ENCODE results near the gene DHPS. TPM values are rescaled to one million over a fixed set of nuclear protein-coding genes. Genes with fewer than 3 reads are reported as not detected.
A peak's percentile ranks its signal among the peaks of the same experiment; 100 is the strongest.
"Not testable (repeated sequence)": the region's sequence is repeated elsewhere in the genome, so short reads cannot be mapped to it uniquely, and the experiment has no call there.

DHPS gene
- total RNA-seq, 2 experiments from 2014 or later: 106 to 111 TPM

DNA sequence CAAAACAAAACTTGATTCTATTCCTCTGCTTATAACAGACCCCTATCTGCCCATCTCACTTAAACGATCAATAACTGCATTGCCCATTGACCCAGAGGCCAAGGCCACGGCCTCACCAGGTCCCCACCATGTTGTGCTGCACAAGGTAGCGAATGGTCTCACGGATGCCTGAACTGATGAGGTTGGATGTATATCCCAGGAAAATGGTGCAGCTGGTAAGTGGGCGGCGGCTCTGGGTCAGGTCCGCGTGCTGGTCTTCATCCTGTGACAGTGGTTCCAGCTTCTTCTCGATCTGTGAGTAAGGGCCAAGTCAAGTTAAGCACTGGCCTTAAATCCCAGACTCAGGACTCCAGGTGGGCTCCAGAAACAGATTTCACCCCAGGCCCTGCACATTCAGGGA is 1.6 kb downstream of the DHPS start:
- Mint-ChIP-seq H3K27ac (no peak overlapping the region), H3K36me3 (peaks cover 33% of the 10 kb centered on the region), H3K27me3 (no peaks in the 10 kb centered on the region), H3K9me3 (ENCODE audit: low read depth) (no peaks in the 10 kb centered on the region), H3K4me1 (peaks cover 27% of the 10 kb centered on the region), H3K4me3 (peak overlapping the region; percentile 93)
- CTCF ChIA-PET: interaction anchor here (1.3 to 4.5 kb wide), 4 partner anchors 8 to 115 kb away, joined by 3 to 28 read pairs (median 8); partner anchors contain the start of genes MAN2B1 and WDR83
- ATAC-seq: no peak
- no peak for DNase-seq

DNA sequence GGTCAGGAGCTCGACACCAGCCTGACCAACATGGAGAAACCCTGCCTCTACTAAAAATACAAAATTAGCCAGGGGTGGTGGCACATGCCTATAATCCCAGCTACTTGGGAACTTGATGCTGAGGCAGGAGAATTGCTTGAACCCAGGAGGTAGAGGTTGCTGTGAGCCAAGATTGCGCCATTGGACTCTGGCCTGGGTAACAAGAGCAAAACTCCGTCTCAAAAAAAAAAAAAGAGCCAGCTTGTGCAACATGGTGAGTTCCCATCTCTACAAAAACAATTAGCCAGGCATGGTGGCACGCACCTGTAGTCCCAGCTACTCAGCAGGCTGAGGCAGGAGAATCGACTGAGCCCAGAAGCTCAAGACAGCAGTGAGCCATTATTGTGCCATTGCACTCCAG is 3.6 kb downstream of the DHPS start:
- peaks cover 45% of the 10 kb centered on the region for H3K36me3 Mint-ChIP-seq

GRCh38 chr19:12676928-12677327 is 4.8 kb downstream of the DHPS start:
- no peak for ATAC-seq
- CTCF ChIA-PET: interaction anchor here (0.6 to 7.0 kb wide), 13 partner anchors 9 to 171 kb away, joined by 3 to 57 read pairs (median 4); partner anchors contain the start of genes MAN2B1, TRIR and WDR83
- no peak for DNase-seq
- Mint-ChIP-seq H3K9me3 (ENCODE audit: low read depth) (no peaks in the 10 kb centered on the region), H3K4me1 (peaks cover 28% of the 10 kb centered on the region), H3K36me3 (peaks cover 47% of the 10 kb centered on the region), H3K27ac (no peak overlapping the region), H3K27me3 (no peaks in the 10 kb centered on the region), H3K4me3 (no peak overlapping the region)

More for the DNA sequence above, 3.6 kb downstream of the DHPS start:
- not testable (repeated sequence) for H3K4me3 Mint-ChIP-seq; H3K9me3 Mint-ChIP-seq (ENCODE audit: low read depth); ATAC-seq; DNase-seq; H3K27ac Mint-ChIP-seq; H3K27me3 Mint-ChIP-seq
- H3K4me1 Mint-ChIP-seq: peaks cover 27% of the 10 kb centered on the region
- CTCF ChIA-PET: interaction anchor here (0.6 to 7.0 kb wide), 8 partner anchors 10 to 203 kb away, joined by 3 to 57 read pairs (median 3); partner anchors contain the start of genes FBXW9, MAN2B1 and WDR83

DNA sequence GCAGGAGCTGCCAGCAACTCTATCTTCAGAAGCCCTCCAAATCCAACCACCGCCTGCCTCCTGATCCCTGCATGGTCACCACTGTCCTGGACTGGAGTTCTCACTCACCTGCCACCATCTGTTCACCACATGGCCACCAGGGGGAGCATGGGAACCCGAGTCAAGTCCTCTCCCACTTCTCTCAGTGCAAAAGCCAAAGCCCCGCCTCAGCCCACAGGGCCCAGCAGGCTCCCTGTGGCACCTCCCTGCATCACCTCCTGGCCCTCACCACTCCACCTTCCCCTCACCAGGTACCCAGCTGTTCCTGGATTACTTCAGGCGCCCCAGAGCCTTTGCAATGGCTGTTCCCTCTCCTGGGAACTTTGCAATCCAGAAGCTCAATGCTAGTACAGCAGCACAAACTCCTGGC is 5.3 kb downstream of the DHPS start:
- peak; percentile 91 for DNase-seq
- Mint-ChIP-seq H3K27ac (peak overlapping the region; percentile 34), H3K36me3 (peaks cover 48% of the 10 kb centered on the region), H3K27me3 (no peaks in the 10 kb centered on the region), H3K4me1 (peaks cover 29% of the 10 kb centered on the region), H3K9me3 (ENCODE audit: low read depth) (no peaks in the 10 kb centered on the region), H3K4me3 (no peak overlapping the region)
- ATAC-seq: peak; percentile 43
- CTCF ChIA-PET: interaction anchor here (0.6 to 7.0 kb wide), 14 partner anchors 9 to 172 kb away, joined by 3 to 57 read pairs (median 4); partner anchors contain the start of genes MAN2B1, TRIR and WDR83

- Mint-ChIP-seq H3K9me3 (ENCODE audit: low read depth) (no peaks in the 10 kb centered on the region), H3K4me3 (no peak overlapping the region), H3K27ac (no peak overlapping the region), H3K27me3 (no peaks in the 10 kb centered on the region), H3K36me3 (peaks cover 45% of the 10 kb centered on the region), H3K4me1 (peaks cover 26% of the 10 kb centered on the region)
- ATAC-seq (no peak), DNase-seq (no peak)
- CTCF ChIA-PET: interaction anchor here (0.7 to 7.0 kb wide), 11 partner anchors 8 to 172 kb away, joined by 3 to 57 read pairs (median 5); partner anchors contain the start of genes MAN2B1, TRIR and WDR83
These were observed 5.7 kb downstream of the DHPS start for GRCh38 chr19:12675940-12676339.

- ATAC-seq: no peak
- Mint-ChIP-seq H3K36me3 (peaks cover 44% of the 10 kb centered on the region), H3K9me3 (ENCODE audit: low read depth) (no peaks in the 10 kb centered on the region), H3K27ac (no peak overlapping the region), H3K4me3 (no peak overlapping the region), H3K27me3 (no peaks in the 10 kb centered on the region), H3K4me1 (peaks cover 30% of the 10 kb centered on the region)
- DNase-seq: no peak
- CTCF ChIA-PET: interaction anchor here (2.1 to 7.0 kb wide), 2 partner anchors 82 to 111 kb away, joined by 6 to 57 read pairs; no protein-coding TSS in a partner anchor
These were observed 6.3 kb downstream of the DHPS start for GRCh38 chr19:12675399-12675798.

DNA sequence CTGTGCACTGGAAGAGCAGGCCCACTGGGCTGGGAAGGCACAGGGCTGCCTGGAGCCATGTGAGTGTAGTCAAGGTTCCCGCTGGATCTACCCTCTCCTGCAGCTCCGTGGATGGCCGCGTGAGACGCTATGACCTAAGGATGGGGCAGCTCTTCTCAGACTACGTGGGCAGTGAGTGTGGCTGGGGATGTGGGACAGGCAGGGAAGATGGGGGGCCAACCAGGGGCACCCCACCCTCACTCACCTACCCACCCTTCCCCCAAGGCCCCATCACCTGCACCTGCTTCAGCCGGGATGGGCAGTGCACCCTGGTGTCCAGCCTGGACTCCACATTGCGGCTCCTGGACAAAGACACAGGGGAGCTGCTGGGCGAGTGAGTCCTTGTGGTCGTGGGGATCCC is 8.9 kb downstream of the DHPS start:
- CTCF ChIA-PET: interaction anchor here (0.9 to 7.0 kb wide), 19 partner anchors 7 to 175 kb away, joined by 3 to 57 read pairs (median 6); partner anchors contain the start of genes DHPS, FBXW9 and ZNF791
- Mint-ChIP-seq H3K27ac (no peak overlapping the region), H3K36me3 (peaks cover 28% of the 10 kb centered on the region), H3K27me3 (no peaks in the 10 kb centered on the region), H3K4me3 (no peak overlapping the region), H3K4me1 (peaks cover 40% of the 10 kb centered on the region), H3K9me3 (ENCODE audit: low read depth) (no peaks in the 10 kb centered on the region)
- ATAC-seq: no peak
- DNase-seq: no peak

DNA sequence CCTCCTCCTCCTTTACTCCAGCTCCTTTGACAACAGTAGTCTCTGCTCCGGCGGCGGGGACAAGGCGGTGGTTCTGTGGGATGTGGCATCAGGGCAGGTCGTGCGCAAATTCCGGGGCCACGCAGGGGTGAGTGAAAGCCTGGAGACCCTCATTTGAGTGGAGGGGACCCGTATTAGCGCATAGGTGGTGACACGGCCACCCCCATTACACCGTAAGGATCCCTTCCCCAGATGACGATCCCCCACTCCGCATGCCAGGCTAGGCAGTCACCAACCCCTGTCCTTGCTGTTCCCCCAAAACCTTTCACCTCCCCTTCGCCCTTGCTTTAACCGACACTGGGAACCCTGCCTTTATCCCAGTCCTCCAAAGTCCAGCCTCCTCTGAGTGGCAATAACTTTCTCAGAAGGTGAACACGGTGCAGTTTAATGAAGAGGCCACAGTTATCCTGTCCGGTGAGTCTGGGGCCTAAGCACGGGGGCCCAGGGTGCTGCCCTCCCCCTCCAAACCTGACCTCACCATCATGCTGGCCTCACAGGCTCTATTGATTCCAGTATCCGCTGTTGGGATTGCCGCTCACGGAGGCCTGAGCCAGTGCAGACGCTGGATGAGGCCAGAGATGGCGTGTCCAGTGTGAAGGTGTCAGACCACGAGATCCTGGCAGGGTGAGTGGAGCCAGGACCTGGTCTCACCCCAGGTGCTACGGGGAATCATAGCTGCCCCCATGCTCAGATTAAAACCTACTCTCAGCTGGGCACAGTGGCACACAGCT is 11.3 kb downstream of the DHPS start:
- Mint-ChIP-seq H3K27me3 (no peaks in the 10 kb centered on the region), H3K4me1 (peaks cover 43% of the 10 kb centered on the region), H3K4me3 (peak overlapping the region; percentile 88), H3K27ac (peak overlapping the region; percentile 100), H3K36me3 (peaks cover 15% of the 10 kb centered on the region), H3K9me3 (ENCODE audit: low read depth) (no peaks in the 10 kb centered on the region)
- ATAC-seq (no peak), DNase-seq (no peak)
- CTCF ChIA-PET: interaction anchor here (0.7 to 5.8 kb wide), 12 partner anchors 8 to 112 kb away, joined by 3 to 40 read pairs (median 6); no protein-coding TSS in a partner anchor

DNA sequence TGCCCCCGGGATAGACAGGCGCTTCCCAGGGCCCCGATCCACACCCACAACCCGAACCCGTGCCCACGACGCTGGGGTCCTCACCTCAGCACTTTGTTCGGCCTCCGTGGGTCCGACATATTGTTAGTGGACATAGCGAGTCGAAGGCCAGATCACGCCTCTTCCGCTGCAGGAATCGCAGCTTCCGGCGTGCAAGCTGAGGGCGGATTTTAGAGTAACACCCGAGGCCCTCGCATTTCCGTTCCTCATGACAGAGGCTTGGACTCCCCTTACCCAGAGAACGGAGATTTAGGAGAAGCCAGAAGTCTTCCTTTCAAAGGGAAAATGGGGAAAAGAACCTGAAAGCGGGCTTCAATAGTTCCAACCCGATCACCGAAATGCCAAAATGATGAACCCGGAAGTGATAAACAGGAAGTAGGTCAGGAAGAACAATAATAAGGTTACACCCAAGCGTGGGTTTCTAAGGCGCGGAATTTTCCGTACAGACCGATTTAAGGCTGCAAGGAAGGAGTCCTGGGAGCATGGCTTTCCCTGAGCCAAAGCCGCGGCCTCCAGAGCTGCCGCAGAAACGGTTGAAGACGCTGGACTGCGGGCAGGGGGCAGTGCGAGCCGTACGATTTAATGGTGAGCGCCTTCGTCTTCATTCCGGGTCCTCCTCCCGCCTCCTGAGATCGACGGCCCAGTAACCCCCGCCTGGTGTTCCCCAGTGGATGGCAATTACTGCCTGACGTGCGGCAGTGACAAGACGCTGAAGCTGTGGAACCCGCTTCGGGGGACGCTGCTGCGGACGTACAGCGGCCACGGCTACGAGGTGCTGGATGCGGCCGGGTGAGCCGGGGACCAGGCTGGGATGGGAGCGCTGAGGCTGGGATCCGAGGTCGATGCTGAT is 12.2 kb downstream of the DHPS start:
- H3K36me3 Mint-ChIP-seq: peaks cover 16% of the 10 kb centered on the region
- CTCF ChIA-PET: interaction anchor here (0.7 to 5.8 kb wide), 10 partner anchors 8 to 111 kb away, joined by 3 to 40 read pairs (median 4); partner anchors contain the start of gene DHPS
- H3K27ac Mint-ChIP-seq: peak overlapping the region; percentile 100
- no peaks in the 10 kb centered on the region for H3K9me3 Mint-ChIP-seq (ENCODE audit: low read depth)
- no peaks in the 10 kb centered on the region for H3K27me3 Mint-ChIP-seq
- peak overlapping the region; percentile 88 for H3K4me3 Mint-ChIP-seq
- ATAC-seq (peak; percentile 49), DNase-seq (peak; percentile 84)
- peaks cover 51% of the 10 kb centered on the region for H3K4me1 Mint-ChIP-seq

DNA sequence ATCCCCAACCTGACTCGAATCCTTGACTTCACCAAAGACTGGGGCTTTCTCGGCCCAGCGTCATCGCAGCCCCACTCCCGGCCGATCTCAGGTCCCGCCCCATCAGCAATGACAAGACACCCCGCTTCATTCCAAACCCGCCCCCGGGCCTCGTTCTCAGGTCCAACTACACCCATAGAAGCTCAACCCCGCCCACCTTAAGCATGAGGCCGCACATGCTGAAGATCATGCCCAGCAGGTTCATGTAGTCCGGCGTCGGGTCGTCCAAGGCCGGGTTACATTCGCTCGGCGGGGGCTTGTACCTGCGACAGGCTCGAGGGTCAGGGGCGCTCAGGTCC is 12.8 kb downstream of the DHPS start:
- Mint-ChIP-seq H3K27ac (peak overlapping the region; percentile 100), H3K4me3 (peak overlapping the region; percentile 88), H3K27me3 (no peaks in the 10 kb centered on the region), H3K9me3 (ENCODE audit: low read depth) (no peaks in the 10 kb centered on the region), H3K4me1 (peaks cover 55% of the 10 kb centered on the region), H3K36me3 (peaks cover 16% of the 10 kb centered on the region)
- ATAC-seq (peak; percentile 37), DNase-seq (peak; percentile 80)
- CTCF ChIA-PET: interaction anchor here (1.3 to 5.8 kb wide), 8 partner anchors 9 to 105 kb away, joined by 3 to 40 read pairs (median 4); partner anchors contain the start of gene DHPS

- peaks cover 57% of the 10 kb centered on the region for H3K4me1 Mint-ChIP-seq
- no peaks in the 10 kb centered on the region for H3K9me3 Mint-ChIP-seq (ENCODE audit: low read depth)
- CTCF ChIA-PET: interaction anchor here (1.3 to 5.8 kb wide), 5 partner anchors 10 to 104 kb away, joined by 3 to 40 read pairs (median 4); partner anchors contain the start of gene DHPS
- H3K27ac Mint-ChIP-seq: peak overlapping the region; percentile 100
- no peaks in the 10 kb centered on the region for H3K27me3 Mint-ChIP-seq
- ATAC-seq (no peak), DNase-seq (no peak)
- H3K4me3 Mint-ChIP-seq: peak overlapping the region; percentile 88
- H3K36me3 Mint-ChIP-seq: peaks cover 15% of the 10 kb centered on the region
These were observed 13.3 kb downstream of the DHPS start for GRCh38 chr19:12668346-12668745.

GRCh38 chr19:12667731-12668302 is 13.9 kb downstream of the DHPS start:
- peak overlapping the region; percentile 62 for H3K27ac Mint-ChIP-seq

More at GRCh38 chr19:12667731-12668302, 13.9 kb downstream of the DHPS start:
- no peaks in the 10 kb centered on the region for H3K9me3 Mint-ChIP-seq (ENCODE audit: low read depth)
- peaks cover 20% of the 10 kb centered on the region for H3K36me3 Mint-ChIP-seq
- CTCF ChIA-PET: interaction anchor here (1.3 to 5.8 kb wide), 3 partner anchors 10 to 104 kb away, joined by 4 to 40 read pairs (median 28); partner anchors contain the start of gene DHPS
- H3K27me3 Mint-ChIP-seq: no peaks in the 10 kb centered on the region
- ATAC-seq (no peak), DNase-seq (no peak)
- H3K4me1 Mint-ChIP-seq: peaks cover 57% of the 10 kb centered on the region
- peak overlapping the region; percentile 88 for H3K4me3 Mint-ChIP-seq
